Mesodermal cell (in vitro differentiated cells): ENCODE measurements around the gene EMID1.

Experiments used
- H3K27ac ChIP-seq: 2 replicates; pipeline ENCODE4 v1.7.0; 2013; ENCODE audit warnings: mild to moderate bottlenecking, low read depth, low read length, moderate library complexity; ENCODE audit not compliant: severe bottlenecking
- H3K36me3 ChIP-seq: 2 replicates; pipeline ENCODE4 v1.7.1; 2013; ENCODE audit warnings: mild to moderate bottlenecking, low read length, moderate library complexity; ENCODE audit not compliant: control insufficient read depth, insufficient read depth
- H3K4me1 ChIP-seq: one replicate; pipeline ENCODE4 v1.7.1; 2013; ENCODE audit warnings: mild to moderate bottlenecking, low read length; ENCODE audit not compliant: insufficient read depth, control insufficient read depth, poor library complexity, severe bottlenecking
- H3K4me3 ChIP-seq: 2 replicates; pipeline ENCODE4 v1.7.0; 2013; ENCODE audit warnings: low read length, control low read depth, mild to moderate bottlenecking; ENCODE audit not compliant: insufficient read depth, poor library complexity, severe bottlenecking; ENCODE audit errors: extremely low read depth
- H3K9me3 ChIP-seq: 2 replicates; pipeline ENCODE4 v1.7.1; 2013; ENCODE audit warnings: mild to moderate bottlenecking, low read length, moderate library complexity; ENCODE audit not compliant: control insufficient read depth
- WGBS, 2 experiments: methylation state at CpG; one replicate each; pipeline ENCODE4 v1.1.5; 2013; ENCODE audit warnings: missing lambda C conversion rate in 2 of 2; ENCODE audit not compliant: insufficient coverage in 2 of 2; 5-methylcytosine and 5-hydroxymethylcytosine counted together

The EMID1 gene

DNA sequence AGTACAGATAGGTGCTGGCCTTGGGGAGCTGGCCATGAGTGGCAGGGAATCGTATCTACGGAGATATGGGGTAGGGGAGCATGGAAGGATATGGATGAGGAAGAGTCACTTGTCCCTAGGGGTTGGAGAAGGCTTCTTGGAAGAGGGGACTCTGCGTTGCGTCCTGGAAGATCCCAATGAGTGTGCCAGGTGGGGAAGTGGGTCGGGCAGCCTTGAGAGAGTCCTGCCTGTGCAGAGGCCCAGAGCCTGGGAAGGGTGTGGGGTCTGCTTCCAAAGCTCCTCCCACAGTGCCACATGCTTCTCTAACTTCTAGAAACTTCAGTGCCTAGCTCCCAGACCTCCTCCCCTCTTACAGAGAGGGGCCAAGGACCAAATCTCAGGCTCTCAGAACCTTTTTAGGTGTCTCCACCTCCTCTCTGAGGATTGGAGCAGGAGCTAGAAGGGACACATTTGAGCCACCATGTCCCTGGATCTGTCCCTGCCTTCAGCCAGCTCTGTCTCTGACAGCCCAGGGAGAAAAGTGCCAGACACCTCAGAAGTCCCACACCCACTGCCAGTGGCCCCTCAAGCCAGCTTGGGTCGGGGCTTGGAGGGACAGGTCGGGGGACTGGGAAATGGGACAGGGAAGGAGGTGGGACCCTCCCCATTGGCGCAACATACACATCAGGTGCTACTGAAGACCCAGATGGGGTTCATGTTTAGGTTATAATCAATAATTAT, 51.1 kb downstream of the EMID1 start:
- peaks cover 14% of the 10 kb centered on the region for H3K36me3 ChIP-seq
- WGBS, 2 experiments, result 84 to 93% methylated on average over 6 to 7 of the region's 8 CpGs
- no peak overlapping the region for H3K27ac ChIP-seq
- H3K4me3 ChIP-seq, result no peak overlapping the region
- H3K4me1 ChIP-seq, result no peaks in the 10 kb centered on the region
- H3K9me3 ChIP-seq, result no peaks in the 10 kb centered on the region

DNA sequence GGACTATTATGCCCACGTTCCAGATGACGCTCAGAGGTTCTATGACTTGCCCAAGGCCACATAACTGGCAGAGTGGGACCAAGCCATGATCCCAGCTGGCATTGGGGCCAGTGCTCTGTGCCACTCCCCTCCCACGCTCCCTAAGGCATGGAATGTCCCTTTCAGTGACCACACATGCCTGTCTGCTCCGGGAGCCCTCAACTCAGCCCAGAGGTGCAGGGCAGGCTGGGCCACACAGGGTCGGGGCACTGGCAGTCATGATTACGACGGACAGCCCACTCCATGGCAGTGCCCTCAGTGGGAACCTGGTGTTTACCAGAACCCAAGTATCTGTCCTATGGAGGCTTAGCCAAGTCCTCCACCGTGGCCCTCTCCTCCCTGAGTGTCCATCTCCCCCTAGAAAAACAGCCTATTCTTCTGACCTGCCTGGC, 52.1 kb downstream of the EMID1 start:
- H3K9me3 ChIP-seq, result no peaks in the 10 kb centered on the region
- WGBS, 2 experiments, result 91% methylated on average over 7 to 8 of the region's 8 CpGs
- H3K36me3 ChIP-seq, result peaks cover 14% of the 10 kb centered on the region
- H3K4me1 ChIP-seq, result no peaks in the 10 kb centered on the region
- no peak overlapping the region for H3K27ac ChIP-seq
- no peak overlapping the region for H3K4me3 ChIP-seq

DNA sequence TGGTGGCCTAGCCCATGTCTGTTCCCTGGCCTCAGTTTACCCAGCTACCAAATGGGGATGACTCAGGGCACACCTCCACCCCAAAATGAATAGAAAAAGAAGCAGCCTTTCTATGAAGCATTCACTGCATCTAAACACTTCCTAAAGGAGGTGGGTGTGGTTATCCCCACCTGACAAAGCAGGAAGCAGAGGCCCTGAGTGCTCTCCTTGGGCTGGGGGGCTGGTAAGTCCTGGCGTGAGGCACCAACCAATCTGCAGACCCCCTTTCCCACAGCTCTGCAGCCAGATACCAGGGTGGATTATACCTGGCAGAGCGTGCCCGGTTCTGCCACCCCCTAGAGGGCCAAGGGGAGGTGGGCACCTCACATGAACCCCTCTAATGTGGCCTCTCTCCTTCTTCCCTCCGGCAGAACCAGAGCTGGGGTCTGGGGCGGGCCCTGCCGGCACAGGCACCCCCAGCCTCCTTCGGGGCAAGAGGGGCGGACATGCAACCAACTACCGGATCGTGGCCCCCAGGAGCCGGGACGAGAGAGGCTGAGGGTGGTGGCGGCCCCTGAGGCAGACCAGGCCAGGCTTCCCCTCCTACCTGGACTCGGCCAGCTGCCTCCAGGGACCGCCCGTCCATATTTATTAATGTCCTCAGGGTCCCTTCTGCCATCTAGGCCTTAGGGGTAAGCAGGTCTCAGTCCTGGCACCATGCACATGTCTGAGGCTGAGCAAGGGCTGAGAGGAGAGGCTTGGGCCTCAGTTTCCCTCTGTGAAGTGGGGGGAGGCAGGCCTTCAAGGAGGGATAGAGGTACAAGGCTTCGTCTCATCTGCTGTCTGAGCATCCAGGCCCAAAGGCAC, 52.9 kb downstream of the EMID1 start:
- peaks cover 17% of the 10 kb centered on the region for H3K36me3 ChIP-seq
- H3K9me3 ChIP-seq, result no peaks in the 10 kb centered on the region
- H3K27ac ChIP-seq, result no peak overlapping the region
- H3K4me1 ChIP-seq, result no peaks in the 10 kb centered on the region
- 95 to 96% methylated on average over 12 to 15 of the region's 17 CpGs for WGBS, 2 experiments
- H3K4me3 ChIP-seq, result no peak overlapping the region

DNA sequence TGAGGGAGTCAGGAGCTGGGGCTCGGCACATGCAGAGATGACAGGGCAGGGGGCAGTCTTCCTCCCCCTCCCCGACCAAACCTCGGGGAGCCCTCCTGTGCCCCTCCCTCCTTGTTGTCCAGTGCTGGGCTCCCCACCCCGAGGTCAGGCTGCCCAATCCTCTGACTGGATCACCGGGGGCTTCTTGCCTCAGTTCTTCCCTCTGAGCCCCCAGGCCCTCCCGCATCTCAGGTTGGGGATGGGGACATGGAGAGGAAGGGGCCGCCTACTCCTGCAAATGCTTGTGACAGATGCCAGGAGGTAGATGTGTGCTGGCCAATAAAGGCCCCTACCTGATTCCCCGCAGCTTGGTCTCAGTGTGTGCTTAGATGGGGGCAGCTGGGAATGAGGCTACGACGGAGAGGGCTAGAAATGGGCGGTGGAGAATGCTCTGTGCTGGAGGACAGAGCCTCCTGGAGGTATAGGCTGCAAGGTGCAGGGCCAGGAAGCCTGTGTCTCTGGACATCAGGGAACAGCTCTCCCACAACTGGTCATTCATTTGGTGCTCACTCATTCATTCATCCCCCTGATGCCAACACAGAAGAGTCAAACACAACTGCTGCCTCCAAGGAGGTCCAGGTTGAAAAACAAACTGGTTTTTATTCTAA, 53.7 kb downstream of the EMID1 start:
- no peak overlapping the region for H3K4me3 ChIP-seq
- no peaks in the 10 kb centered on the region for H3K9me3 ChIP-seq
- no peaks in the 10 kb centered on the region for H3K4me1 ChIP-seq
- 82 to 90% methylated on average over 8 to 10 of the region's 11 CpGs for WGBS, 2 experiments
- no peak overlapping the region for H3K27ac ChIP-seq
- H3K36me3 ChIP-seq, result peaks cover 24% of the 10 kb centered on the region

DNA sequence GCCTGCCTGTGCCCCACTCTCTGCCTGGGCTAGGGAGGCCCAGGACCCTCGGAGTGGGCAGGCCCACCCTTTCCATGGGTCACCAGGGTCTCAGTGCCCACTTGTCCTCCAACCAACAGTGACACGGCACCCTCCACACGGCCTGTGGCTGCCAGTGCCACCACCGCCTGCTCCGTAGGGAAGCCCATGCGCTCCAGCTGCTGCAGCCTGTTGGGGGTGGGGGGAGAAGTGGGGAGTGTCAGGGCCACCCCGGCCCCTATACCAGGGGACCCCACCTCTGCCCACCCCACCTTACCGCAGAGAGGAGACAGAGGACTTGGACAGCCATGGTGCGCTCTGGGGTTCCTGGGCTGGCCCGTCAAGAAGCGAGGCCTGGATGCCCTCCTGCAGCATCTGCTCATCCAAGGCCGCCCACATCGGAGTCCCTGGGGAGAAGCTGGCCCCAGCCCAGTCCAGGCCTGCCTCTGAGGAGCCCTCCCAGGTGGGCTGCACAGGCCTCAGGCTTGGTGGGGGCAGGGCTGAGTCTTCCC, 54.4 kb downstream of the EMID1 start:
- H3K4me1 ChIP-seq, result no peaks in the 10 kb centered on the region
- H3K36me3 ChIP-seq, result peaks cover 31% of the 10 kb centered on the region
- H3K4me3 ChIP-seq, result no peak overlapping the region
- no peak overlapping the region for H3K27ac ChIP-seq
- WGBS, 2 experiments, result 98% methylated on average over 4 to 9 of the region's 13 CpGs
- H3K9me3 ChIP-seq, result no peaks in the 10 kb centered on the region

DNA sequence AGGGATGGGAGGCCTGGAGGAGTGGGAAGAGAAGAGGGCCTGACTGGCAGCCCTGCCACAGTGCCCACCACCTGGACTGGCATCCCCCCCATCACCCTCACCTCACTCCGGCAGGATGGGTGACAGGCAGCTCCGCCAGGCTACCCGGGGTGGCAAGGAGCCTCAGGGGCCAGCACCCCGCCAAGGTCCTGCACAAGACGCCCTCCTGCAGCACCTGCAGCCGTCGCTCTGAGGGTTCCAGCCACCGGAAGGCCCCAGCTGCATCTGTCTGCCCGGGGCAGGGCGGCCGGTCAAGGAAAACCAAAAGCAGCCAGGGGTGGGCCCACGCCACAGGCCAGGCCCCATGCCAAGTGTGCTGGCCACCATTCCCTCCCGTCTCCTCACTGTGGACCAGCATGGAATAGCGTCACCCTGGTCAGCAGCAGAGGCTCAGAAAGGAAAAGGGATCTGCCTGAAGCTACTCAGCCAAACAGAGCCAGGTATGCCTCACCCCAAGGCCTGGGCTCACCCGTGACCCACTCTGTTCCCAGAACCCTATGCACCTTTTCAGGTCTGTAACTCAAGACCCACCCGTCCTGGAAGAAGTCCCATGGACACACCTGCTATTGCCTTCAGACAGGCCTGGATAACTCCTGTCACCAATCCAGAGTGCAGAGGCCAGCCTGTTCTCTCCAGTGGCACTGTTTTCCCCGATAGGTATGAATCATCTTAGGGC, 55.1 kb downstream of the EMID1 start:
- Histone ChIP-seq H3K4me1 (no peaks in the 10 kb centered on the region), H3K9me3 (no peaks in the 10 kb centered on the region), H3K36me3 (peaks cover 38% of the 10 kb centered on the region), H3K27ac (no peak overlapping the region), H3K4me3 (no peak overlapping the region)
- 96 to 99% methylated on average over 13 to 16 of the region's 17 CpGs for WGBS, 2 experiments

DNA sequence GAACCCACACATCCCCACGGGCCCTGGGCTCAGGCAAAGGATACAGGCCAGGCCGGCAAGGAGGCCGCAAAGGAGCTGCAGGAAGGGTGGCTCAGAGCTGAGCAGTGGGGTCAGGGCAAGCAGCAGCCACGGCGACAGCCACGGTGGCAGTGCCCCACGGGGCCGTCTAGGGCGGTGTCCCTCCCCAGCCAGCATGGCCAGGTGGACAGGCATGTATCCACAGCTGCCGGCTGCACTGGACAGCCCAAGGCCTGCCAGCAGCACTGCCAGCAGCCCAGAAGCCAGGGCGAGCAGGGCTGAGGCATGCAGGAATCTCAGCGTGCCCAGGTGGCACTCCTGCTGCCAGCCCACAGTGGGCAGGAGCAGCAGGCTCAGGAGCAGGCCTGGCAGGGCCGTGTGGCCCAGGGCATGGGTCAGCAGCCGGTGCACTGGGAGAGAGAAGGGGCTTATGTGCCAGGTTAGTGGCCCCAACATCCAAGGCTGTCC, 58.1 kb downstream of the EMID1 start:
- H3K27ac ChIP-seq, result no peak overlapping the region
- H3K36me3 ChIP-seq, result peaks cover 48% of the 10 kb centered on the region
- peaks cover 9% of the 10 kb centered on the region for H3K4me1 ChIP-seq
- no peak overlapping the region for H3K4me3 ChIP-seq
- 98% methylated on average over 10 to 13 of the region's 14 CpGs for WGBS, 2 experiments
- H3K9me3 ChIP-seq, result no peaks in the 10 kb centered on the region

DNA sequence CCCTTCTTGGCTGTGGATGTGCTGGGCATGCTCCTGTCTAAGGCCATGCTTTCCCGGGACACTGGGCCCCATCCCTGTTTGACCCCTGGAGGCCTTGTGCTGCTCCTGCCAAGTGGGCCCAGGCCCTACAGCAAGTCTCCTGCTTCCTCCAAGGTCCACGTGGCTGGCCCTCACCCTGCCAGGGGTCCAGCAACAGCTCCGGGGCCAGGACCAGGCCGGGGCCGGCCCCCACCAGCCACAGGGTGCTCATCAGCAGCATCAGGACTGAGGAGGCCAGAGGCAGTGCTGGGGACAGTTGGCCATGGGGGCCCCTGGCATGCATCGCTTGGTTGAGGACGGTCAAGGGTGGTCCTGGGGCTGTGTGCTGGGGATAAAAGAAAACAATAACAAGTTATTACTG, 59.6 kb downstream of the EMID1 start:
- Histone ChIP-seq H3K4me1 (peaks cover 15% of the 10 kb centered on the region), H3K36me3 (peaks cover 51% of the 10 kb centered on the region), H3K27ac (no peak overlapping the region), H3K9me3 (no peaks in the 10 kb centered on the region), H3K4me3 (no peak overlapping the region)
- WGBS, 2 experiments, result 86 to 93% methylated on average over 1 to 3 of the region's 7 CpGs

DNA sequence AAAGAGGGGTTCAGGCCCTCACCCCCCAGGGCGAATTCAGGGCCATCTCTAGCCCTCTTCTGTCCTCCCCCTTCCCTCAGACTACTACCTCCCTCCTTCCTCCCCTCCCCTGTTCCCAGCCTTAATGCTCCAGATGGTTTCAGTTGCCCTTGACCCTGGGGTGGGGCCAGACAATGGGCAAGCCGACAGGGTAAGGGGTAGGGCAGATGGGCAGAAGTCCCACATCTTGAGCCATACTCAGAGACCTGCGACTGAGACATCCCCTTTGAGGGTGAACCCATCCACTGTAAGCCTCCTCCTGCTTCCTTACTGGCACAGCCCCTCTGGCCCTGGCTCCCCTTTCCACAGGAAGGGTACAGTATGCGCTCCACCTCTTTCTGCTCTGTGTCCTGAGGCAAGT, 60.2 kb downstream of the EMID1 start:
- WGBS, 2 experiments, result 95 to 100% methylated on average over 2 to 4 of the region's 4 CpGs
- peak overlapping the region; percentile 95 for H3K4me3 ChIP-seq
- peaks cover 17% of the 10 kb centered on the region for H3K4me1 ChIP-seq
- H3K27ac ChIP-seq, result no peak overlapping the region
- no peaks in the 10 kb centered on the region for H3K9me3 ChIP-seq
- peaks cover 56% of the 10 kb centered on the region for H3K36me3 ChIP-seq
